ENCODE results near the gene RNLS. TPM values are rescaled to one million over a fixed set of nuclear protein-coding genes. Genes with fewer than 3 reads are reported as not detected.

RNLS gene
- 7.0 and 10.7 TPM in 2 replicates for total RNA-seq (ENCODE audit: low replicate concordance)
- long read RNA-seq, result 0 reads

DNA sequence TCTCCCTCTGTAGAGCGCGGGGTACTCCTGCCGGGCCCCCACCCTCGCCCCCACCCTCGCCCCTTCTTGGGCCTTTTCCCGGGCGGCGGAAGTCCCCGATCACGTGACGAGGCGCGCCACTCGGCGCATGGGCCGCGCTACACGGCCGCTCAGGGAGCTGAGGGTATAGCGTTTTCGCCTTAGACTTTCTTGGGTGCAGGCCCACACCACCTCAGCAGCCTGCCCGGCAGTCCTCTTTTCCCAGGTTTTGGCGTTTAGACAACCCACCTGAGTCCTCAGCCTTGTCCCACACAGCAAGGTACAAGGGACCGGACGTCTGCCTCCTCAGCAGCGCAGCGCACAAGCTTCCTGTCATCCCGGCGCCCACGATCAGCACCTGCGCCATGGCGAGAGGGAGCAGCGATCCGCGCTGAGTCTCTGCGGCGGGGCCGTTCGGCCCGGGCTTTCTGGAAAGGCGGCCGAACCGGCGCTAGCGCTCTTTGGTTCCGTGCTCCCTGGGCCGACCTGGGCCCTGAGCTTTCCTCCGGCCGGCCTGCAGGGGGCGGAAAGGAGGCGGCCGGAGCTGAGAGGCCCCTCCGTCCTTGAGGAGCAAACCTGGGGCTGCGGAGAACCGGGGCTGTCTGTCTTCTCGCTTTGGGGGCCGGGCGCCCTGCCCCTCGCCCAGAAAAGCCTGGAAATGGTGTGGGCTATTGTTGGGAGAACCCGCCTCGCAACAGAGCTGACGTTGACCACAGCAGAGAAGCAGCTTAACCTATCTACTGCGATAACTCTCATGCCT lies at the start of gene RNLS:
Gene RNLS, minus strand, starts transcription at position 513 of the 778 bp plus-strand sequence.
- peak; percentile 76 for DNase-seq (ENCODE audit: extremely low spot score, unreplicated experiment)
- H3K4me1 Mint-ChIP-seq (ENCODE audit: unreplicated experiment), result peaks cover 5% of the 10 kb centered on the region
- peak within 1 kb of the TSS; percentile 85 for H3K27ac Mint-ChIP-seq
- TF ChIP-seq, protein P1, sequence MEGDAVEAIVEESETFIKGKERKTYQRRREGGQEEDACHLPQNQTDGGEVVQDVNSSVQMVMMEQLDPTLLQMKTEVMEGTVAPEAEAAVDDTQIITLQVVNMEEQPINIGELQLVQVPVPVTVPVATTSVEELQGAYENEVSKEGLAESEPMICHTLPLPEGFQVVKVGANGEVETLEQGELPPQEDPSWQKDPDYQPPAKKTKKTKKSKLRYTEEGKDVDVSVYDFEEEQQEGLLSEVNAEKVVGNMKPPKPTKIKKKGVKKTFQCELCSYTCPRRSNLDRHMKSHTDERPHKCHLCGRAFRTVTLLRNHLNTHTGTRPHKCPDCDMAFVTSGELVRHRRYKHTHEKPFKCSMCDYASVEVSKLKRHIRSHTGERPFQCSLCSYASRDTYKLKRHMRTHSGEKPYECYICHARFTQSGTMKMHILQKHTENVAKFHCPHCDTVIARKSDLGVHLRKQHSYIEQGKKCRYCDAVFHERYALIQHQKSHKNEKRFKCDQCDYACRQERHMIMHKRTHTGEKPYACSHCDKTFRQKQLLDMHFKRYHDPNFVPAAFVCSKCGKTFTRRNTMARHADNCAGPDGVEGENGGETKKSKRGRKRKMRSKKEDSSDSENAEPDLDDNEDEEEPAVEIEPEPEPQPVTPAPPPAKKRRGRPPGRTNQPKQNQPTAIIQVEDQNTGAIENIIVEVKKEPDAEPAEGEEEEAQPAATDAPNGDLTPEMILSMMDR (conservative IDR thresholded peaks at IDR 0.05), result peak; percentile 83
- H3K36me3 Mint-ChIP-seq, result peaks cover 4% of the 10 kb centered on the region
- H3K4me3 Mint-ChIP-seq, result peak within 1 kb of the TSS; percentile 92
- H3K27me3 Mint-ChIP-seq, result no peaks in the 10 kb centered on the region
- no peaks in the 10 kb centered on the region for H3K9me3 Mint-ChIP-seq

DNA sequence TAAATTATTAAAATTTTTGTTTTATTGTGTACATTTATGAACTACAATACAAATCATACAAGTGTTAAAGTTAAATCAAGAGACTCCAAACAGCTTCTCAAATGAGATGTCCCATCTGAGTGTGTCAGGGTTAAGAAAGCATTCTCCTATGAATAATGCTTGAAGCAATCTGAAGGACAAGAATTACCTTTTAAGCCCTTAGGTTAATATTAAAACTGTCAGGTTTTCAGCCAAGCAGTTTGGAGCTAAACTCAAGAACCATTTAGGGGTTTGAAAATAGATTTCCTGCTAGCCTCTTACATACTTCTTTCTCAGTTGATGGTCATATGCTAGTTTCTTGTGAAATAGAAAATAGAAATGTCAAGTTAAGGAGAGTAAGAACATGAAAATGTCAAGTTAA lies 41.7 kb upstream of the RNLS start:
- Mint-ChIP-seq H3K27ac (no peak overlapping the region), H3K4me3 (no peak overlapping the region), H3K4me1 (ENCODE audit: unreplicated experiment) (no peaks in the 10 kb centered on the region), H3K9me3 (peaks cover 6% of the 10 kb centered on the region), H3K36me3 (no peaks in the 10 kb centered on the region), H3K27me3 (no peaks in the 10 kb centered on the region)
- DNase-seq (ENCODE audit: extremely low spot score, unreplicated experiment), result no peak
- TF ChIP-seq, protein P1 (conservative IDR thresholded peaks at IDR 0.05), result no peak

DNA sequence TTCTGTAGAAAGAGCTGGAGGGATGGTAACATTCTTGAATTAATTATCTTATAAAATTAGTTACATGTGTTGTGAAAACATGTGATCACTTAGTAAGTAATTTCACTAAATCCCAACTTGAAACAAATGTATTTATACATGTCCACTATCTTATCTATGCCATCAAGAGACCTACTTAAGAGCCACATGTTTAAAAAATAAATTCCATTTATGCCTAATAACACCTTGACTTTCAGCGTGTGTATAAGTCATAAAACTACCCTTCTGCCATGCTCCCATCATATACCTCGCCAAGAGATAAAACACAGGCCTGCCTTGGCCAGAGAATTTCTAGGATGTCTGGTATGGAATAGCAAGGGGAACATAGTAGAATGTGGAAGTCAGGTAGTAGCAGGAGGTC lies 40.7 kb upstream of the RNLS start:
- no peak overlapping the region for H3K4me3 Mint-ChIP-seq

GRCh38 chr10:88620441-88620840 lies 37.3 kb upstream of the RNLS start:
- Mint-ChIP-seq H3K36me3 (no peaks in the 10 kb centered on the region), H3K4me3 (no peak overlapping the region), H3K27ac (no peak overlapping the region), H3K27me3 (no peaks in the 10 kb centered on the region), H3K4me1 (ENCODE audit: unreplicated experiment) (no peaks in the 10 kb centered on the region), H3K9me3 (no peaks in the 10 kb centered on the region)
- TF ChIP-seq, protein P1 (conservative IDR thresholded peaks at IDR 0.05), result no peak
- DNase-seq (ENCODE audit: extremely low spot score, unreplicated experiment), result no peak

More for the DNA sequence above, 40.7 kb upstream of the RNLS start:
- peaks cover 6% of the 10 kb centered on the region for H3K9me3 Mint-ChIP-seq
- no peaks in the 10 kb centered on the region for H3K36me3 Mint-ChIP-seq
- DNase-seq (ENCODE audit: extremely low spot score, unreplicated experiment), result no peak
- TF ChIP-seq, protein P1 (conservative IDR thresholded peaks at IDR 0.05), result no peak
- no peaks in the 10 kb centered on the region for H3K4me1 Mint-ChIP-seq (ENCODE audit: unreplicated experiment)
- no peaks in the 10 kb centered on the region for H3K27me3 Mint-ChIP-seq
- no peak overlapping the region for H3K27ac Mint-ChIP-seq

DNA sequence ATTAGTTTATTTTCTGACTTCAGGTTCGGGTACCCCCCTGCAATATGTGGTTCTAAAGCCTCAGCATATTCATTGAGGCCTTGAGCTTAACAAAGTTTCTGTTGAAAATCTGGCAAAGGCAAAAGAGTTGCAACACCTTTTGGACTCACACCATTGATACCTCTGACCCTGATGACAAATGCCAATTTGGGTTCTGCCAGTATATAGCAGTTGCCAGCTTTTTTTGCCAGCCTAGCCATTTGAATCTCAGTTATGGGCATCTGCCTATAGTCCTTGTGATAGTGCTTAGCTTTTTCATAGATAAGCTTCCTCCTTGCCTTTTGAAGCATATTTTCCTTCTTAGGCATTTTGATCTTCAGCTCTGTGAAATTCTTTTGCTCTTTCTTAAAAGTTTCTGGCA lies 35.4 kb upstream of the RNLS start:
- H3K36me3 Mint-ChIP-seq, result no peaks in the 10 kb centered on the region

More for the DNA sequence above, 35.4 kb upstream of the RNLS start:
- TF ChIP-seq, protein P1 (conservative IDR thresholded peaks at IDR 0.05), result no peak
- no peak for DNase-seq (ENCODE audit: extremely low spot score, unreplicated experiment)
- Mint-ChIP-seq H3K27me3 (no peaks in the 10 kb centered on the region), H3K9me3 (no peaks in the 10 kb centered on the region), H3K4me3 (no peak overlapping the region), H3K27ac (no peak overlapping the region), H3K4me1 (ENCODE audit: unreplicated experiment) (no peaks in the 10 kb centered on the region)

All from type B pancreatic cell (in vitro differentiated cells).